Keratinocyte (primary cell): ENCODE results near the gene RNF166. TPM values are rescaled to one million over a fixed set of nuclear protein-coding genes. Genes with fewer than 3 reads are reported as not detected.

Source experiments
- DNase-seq: peaks from one replicate; pipeline ENCODE4 v3.0.0-alpha.2; 2011; ENCODE audit warnings: low read depth, missing footprints, low spot score
- FAIRE-seq: peaks from 2 replicates; lab custom pipeline; 2011; peaks lifted over from hg19 to GRCh38; lab: Jason Lieb, UNC
- H2AFZ ChIP-seq: 2 replicates; pipeline ENCODE4 v1.6.0; 2012; ENCODE audit warnings: low read length, control low read depth, inconsistent platforms; ENCODE audit not compliant: control insufficient read depth
- H3K27ac ChIP-seq: 2 replicates; pipeline ENCODE4 v1.5.1; 2011; ENCODE audit warnings: low read length; ENCODE audit not compliant: control insufficient read depth, insufficient read depth
- H3K27me3 ChIP-seq: 3 replicates; pipeline ENCODE4 v1.6.0; 2011; ENCODE audit warnings: low read length; ENCODE audit not compliant: control insufficient read depth, insufficient read depth; ENCODE audit errors: extremely low read depth
- H3K36me3 ChIP-seq, 2 experiments: 2 replicates in 1 of 2; 3 replicates in 1 of 2; pipeline ENCODE4 v1.5.1; 2011; ENCODE audit warnings: low read length in 2 of 2, mild to moderate bottlenecking in 1 of 2; ENCODE audit not compliant: control insufficient read depth in 2 of 2, insufficient read depth in 2 of 2; ENCODE audit errors: extremely low read depth in 1 of 2
- H3K4me1 ChIP-seq: 3 replicates; pipeline ENCODE4 v1.5.1; 2011; ENCODE audit warnings: low read length; ENCODE audit not compliant: control insufficient read depth, insufficient read depth; ENCODE audit errors: extremely low read depth
- H3K4me2 ChIP-seq: 3 replicates; pipeline ENCODE4 v1.6.0; 2011; ENCODE audit warnings: low read depth, low read length; ENCODE audit not compliant: control insufficient read depth, insufficient read depth; ENCODE audit errors: extremely low read depth
- H3K4me3 ChIP-seq, 3 experiments: fragments of 200-600 bp in 1 of 3; sonication (generic) in 1 of 3; 2 replicates in 2 of 3; 3 replicates in 1 of 3; pipeline ENCODE4 v1.5.1; 2011 to 2016; ENCODE audit warnings: low read length in 3 of 3, mild to moderate bottlenecking in 3 of 3, control low read depth in 2 of 3, inconsistent platforms in 1 of 3, low read depth in 1 of 3, mixed read lengths in 1 of 3, mixed run types in 1 of 3, moderate library complexity in 1 of 3; ENCODE audit not compliant: control insufficient read depth in 2 of 3, insufficient read depth in 2 of 3; ENCODE audit errors: extremely low read depth in 1 of 3
- H3K79me2 ChIP-seq: 2 replicates; pipeline ENCODE4 v1.6.0; 2012; ENCODE audit warnings: low read length; ENCODE audit not compliant: control insufficient read depth, insufficient read depth
- H3K9ac ChIP-seq: 3 replicates; pipeline ENCODE4 v1.6.0; 2011; ENCODE audit warnings: low read length; ENCODE audit not compliant: control insufficient read depth, insufficient read depth; ENCODE audit errors: extremely low read depth
- H3K9me1 ChIP-seq: 3 replicates; pipeline ENCODE4 v1.6.0; 2011; ENCODE audit warnings: low read length; ENCODE audit not compliant: control insufficient read depth, insufficient read depth; ENCODE audit errors: extremely low read depth
- H3K9me3 ChIP-seq: 2 replicates; pipeline ENCODE4 v1.5.1; 2012; ENCODE audit warnings: low read depth, low read length; ENCODE audit not compliant: control insufficient read depth
- H4K20me1 ChIP-seq: 3 replicates; pipeline ENCODE4 v1.6.0; 2011; ENCODE audit warnings: low read length; ENCODE audit not compliant: control insufficient read depth, insufficient read depth; ENCODE audit errors: extremely low read depth
- CTCF ChIP-seq, 3 experiments: IDR thresholded peaks in 1 of 3; conservative IDR thresholded peaks in 1 of 3; optimal IDR thresholded peaks in 1 of 3; 2 replicates in 2 of 3; 3 replicates in 1 of 3; pipeline versions ENCODE3 to v1.5.1; 2011; ENCODE audit warnings: low read length in 3 of 3, mild to moderate bottlenecking in 3 of 3, moderate library complexity in 2 of 3, control low read depth in 1 of 3, inconsistent platforms in 1 of 3; ENCODE audit not compliant: insufficient read depth in 2 of 3; ENCODE audit errors: extremely low read depth in 1 of 3
- EZH2 ChIP-seq: IDR thresholded peaks from one replicate; pipeline ENCODE4 v1.6.1; 2012; ENCODE audit warnings: inconsistent platforms, mild to moderate bottlenecking, low read length, moderate library complexity
- dilution Hi-C: fragments of 300-500 bp; cut with MboI; formaldehyde crosslinking; loops from one replicate; pipeline ENCODE4 v1.7.0; 2020; ENCODE audit warnings: low sequenced_read_pairs; ENCODE audit not compliant: extremely low pct_ligation_motif_present
- polyA plus RNA-seq, 5 experiments: library from polyadenylated mRNA; depleted of rRNA in 3 of 5; stranded (reverse) in 3 of 5; stranded (forward) in 1 of 5; unstranded in 1 of 5; fragments of >200 nt; gene quantifications; 1 replicate in 1 of 5; 2 replicates in 3 of 5; 3 replicates in 1 of 5; pipeline versions ENCODE4 v1.2.1 to v1.2.3, GENCODE V29; 2011 to 2012; ENCODE audit warnings: missing spikeins in 2 of 5, low read depth in 1 of 5, low replicate concordance in 1 of 5

The RNF166 gene
- polyA plus RNA-seq, 1 donor (not counting 4 experiments of a cell fraction or from before 2014, with no cell fraction given): 3.4 TPM

- TF ChIP-seq CTCF (optimal IDR thresholded peaks at IDR 0.05 in 1 of 3, IDR thresholded peaks at IDR 0.05 in 1 of 3, conservative IDR thresholded peaks at IDR 0.05 in 1 of 3; ENCODE audit: extremely low read depth in 1 of 3, insufficient read depth in 2 of 3, low read length in 3 of 3) (no peak), EZH2 (no peak)
- peaks cover 2% of the 10 kb centered on the region for H3K9me1 ChIP-seq
- FAIRE-seq: no peak
- H3K27me3 ChIP-seq: no peaks in the 10 kb centered on the region
- H3K9me3 ChIP-seq: no peaks in the 10 kb centered on the region
- H3K4me2 ChIP-seq: no peak overlapping the region
- H3K4me3 ChIP-seq: no peak overlapping the region
- H3K9ac ChIP-seq: no peak overlapping the region
- dilution Hi-C loops: no loop called here
- no peak overlapping the region for H2AFZ ChIP-seq
- no peak overlapping the region for H3K27ac ChIP-seq
- H3K79me2 ChIP-seq: peaks cover 21% of the 10 kb centered on the region
- peaks cover 32 to 39% of the 10 kb centered on the region in 2 experiments for H3K36me3 ChIP-seq
- no peak for DNase-seq
- peaks cover 31% of the 10 kb centered on the region for H4K20me1 ChIP-seq
- peaks cover 10% of the 10 kb centered on the region for H3K4me1 ChIP-seq
Measured at GRCh38 chr16:88739977-88740726, 33.9 kb upstream of the RNF166 start.

- H3K79me2 ChIP-seq: peaks cover 18% of the 10 kb centered on the region
- DNase-seq (no peak), FAIRE-seq (no peak)
- no peak overlapping the region for H3K27ac ChIP-seq
- H3K4me2 ChIP-seq: no peak overlapping the region
- H3K27me3 ChIP-seq: no peaks in the 10 kb centered on the region
- H3K9me3 ChIP-seq: no peaks in the 10 kb centered on the region
- H3K9me1 ChIP-seq: peaks cover 2% of the 10 kb centered on the region
- peaks cover 10% of the 10 kb centered on the region for H3K4me1 ChIP-seq
- H3K9ac ChIP-seq: no peak overlapping the region
- peaks cover 31% of the 10 kb centered on the region for H4K20me1 ChIP-seq
- H3K36me3 ChIP-seq: peaks cover 35 to 40% of the 10 kb centered on the region in 2 experiments
- no peak overlapping the region for H3K4me3 ChIP-seq
- no peak overlapping the region for H2AFZ ChIP-seq
- TF ChIP-seq CTCF (optimal IDR thresholded peaks at IDR 0.05 in 1 of 3, IDR thresholded peaks at IDR 0.05 in 1 of 3, conservative IDR thresholded peaks at IDR 0.05 in 1 of 3; ENCODE audit: extremely low read depth in 1 of 3, insufficient read depth in 2 of 3, low read length in 3 of 3) (no peak), EZH2 (no peak)
- dilution Hi-C loops: no loop called here
Measured at GRCh38 chr16:88739139-88739976, 33.1 kb upstream of the RNF166 start.
